AG04449 (cell line): ENCODE data around the gene FAAP100.
"Not testable (repeated sequence)": the region's sequence is repeated elsewhere in the genome, so short reads cannot be mapped to it uniquely, and the experiment has no call there.

Experiments
- CTCF ChIA-PET: fragments of 350-600 bp; formaldehyde crosslinking; extraction: SDS; loops from one replicate; lab custom pipeline; 2021; ENCODE audit warnings: antibody characterized with exemption; lab: Yijun Ruan, JAX
- POLR2A ChIA-PET: fragments of 400-600, 350-600 bp; formaldehyde crosslinking; extraction: SDS; loops from one replicate; lab custom pipeline; 2020; ENCODE audit warnings: antibody characterized with exemption, inconsistent platforms; lab: Yijun Ruan, JAX
- DNase-seq: peaks from one replicate; pipeline ENCODE4 v3.0.0-alpha.2; 2010; ENCODE audit warnings: low read depth, low spot score
- H3K4me3 ChIP-seq: 2 replicates; pipeline ENCODE4 v1.5.1; 2011; ENCODE audit warnings: low read depth, mild to moderate bottlenecking, control low read depth, low read length
- TF ChIP-seq, protein P1 (sequence below): IDR thresholded peaks from one replicate; pipeline ENCODE4 v1.5.1; 2011; ENCODE audit warnings: mild to moderate bottlenecking, moderate library complexity, low read length, control low read depth, inconsistent platforms; ENCODE audit not compliant: insufficient read depth; ENCODE audit errors: missing control alignments

Gene FAAP100

DNA sequence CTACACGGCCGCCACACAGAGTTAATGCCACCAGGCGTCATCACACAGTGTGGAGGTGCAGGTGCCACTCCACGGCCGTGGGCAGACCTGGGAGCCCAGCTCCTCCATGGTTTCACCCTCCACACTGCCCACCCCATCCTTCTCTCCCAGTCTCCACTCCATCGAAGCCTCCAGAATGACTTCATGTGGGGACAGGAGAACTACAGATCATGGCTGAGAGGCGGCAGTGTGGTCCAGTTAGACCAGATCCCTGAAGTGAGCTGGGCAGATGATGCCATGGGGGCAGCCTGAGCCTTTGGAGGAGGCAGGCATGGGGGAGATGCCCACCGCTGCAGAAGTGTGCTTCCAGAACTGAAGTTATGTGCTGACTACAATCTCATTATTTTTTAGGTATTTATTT lies 38.0 kb upstream of the FAAP100 start:
- ChIA-PET CTCF (interaction anchor here (7.0 kb wide), 1 partner anchor 10 kb away, joined by 37 read pairs; no protein-coding TSS in a partner anchor), POLR2A (interaction anchor here (1.2 kb wide), 1 partner anchor 10 kb away, joined by 3 read pairs; no protein-coding TSS in a partner anchor)
- TF ChIP-seq, protein P1, sequence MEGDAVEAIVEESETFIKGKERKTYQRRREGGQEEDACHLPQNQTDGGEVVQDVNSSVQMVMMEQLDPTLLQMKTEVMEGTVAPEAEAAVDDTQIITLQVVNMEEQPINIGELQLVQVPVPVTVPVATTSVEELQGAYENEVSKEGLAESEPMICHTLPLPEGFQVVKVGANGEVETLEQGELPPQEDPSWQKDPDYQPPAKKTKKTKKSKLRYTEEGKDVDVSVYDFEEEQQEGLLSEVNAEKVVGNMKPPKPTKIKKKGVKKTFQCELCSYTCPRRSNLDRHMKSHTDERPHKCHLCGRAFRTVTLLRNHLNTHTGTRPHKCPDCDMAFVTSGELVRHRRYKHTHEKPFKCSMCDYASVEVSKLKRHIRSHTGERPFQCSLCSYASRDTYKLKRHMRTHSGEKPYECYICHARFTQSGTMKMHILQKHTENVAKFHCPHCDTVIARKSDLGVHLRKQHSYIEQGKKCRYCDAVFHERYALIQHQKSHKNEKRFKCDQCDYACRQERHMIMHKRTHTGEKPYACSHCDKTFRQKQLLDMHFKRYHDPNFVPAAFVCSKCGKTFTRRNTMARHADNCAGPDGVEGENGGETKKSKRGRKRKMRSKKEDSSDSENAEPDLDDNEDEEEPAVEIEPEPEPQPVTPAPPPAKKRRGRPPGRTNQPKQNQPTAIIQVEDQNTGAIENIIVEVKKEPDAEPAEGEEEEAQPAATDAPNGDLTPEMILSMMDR, result no peak
- no peak overlapping the region for H3K4me3 ChIP-seq
- DNase-seq, result no peak

DNA sequence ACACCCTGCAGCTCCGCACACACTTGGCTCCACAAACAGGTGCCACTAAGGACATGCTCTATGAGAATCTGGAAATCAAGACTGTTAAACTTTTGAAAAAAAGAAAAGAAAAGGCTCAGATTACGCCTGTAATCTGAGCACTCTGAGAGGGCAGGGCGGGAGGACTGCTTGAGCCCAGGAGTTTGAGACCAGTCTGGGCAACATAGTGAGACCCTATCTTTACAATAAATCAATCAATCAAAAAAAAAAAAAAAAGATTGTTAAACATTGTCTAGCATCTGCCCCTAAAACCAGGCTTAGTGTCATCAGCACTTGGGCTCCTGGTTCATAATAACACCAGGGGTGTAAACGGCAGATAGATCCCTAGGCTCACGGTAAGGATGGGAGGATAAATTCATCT lies 37.5 kb upstream of the FAAP100 start:
- CTCF ChIA-PET, result interaction anchor here (7.0 kb wide), 1 partner anchor 11 kb away, joined by 37 read pairs; no protein-coding TSS in a partner anchor
- no peak for DNase-seq
- TF ChIP-seq, protein P1, result no peak
- H3K4me3 ChIP-seq, result no peak overlapping the region
- POLR2A ChIA-PET, result no interaction called here

DNA sequence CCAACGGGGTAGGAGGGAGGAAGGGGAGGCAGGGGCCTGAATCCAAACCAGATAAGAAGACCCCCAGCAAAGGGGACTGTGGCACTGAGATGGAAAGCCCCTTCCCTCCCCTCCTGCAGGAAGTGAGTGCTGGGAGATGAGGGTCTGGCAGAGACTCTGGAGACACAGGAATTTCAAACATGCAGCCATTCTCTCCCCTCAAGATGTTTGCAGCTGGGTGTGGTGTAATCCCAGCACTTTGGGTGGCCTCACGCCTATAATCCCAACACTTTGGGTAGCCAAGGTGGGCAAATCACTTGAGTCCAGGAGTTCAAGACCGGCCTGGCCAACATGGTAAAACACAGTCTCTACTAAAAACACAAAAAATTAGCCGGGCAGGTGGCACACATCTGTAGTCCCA lies 33.9 kb upstream of the FAAP100 start:
- H3K4me3 ChIP-seq, result no peak overlapping the region
- POLR2A ChIA-PET, result interaction anchor here (0.8 kb wide), 1 partner anchor 20 kb away, joined by 3 read pairs; no protein-coding TSS in a partner anchor
- DNase-seq, result no peak
- CTCF ChIA-PET, result interaction anchor here (0.7 to 7.0 kb wide), 4 partner anchors 9 to 14 kb away, joined by 3 to 37 read pairs (median 4); no protein-coding TSS in a partner anchor
- TF ChIP-seq, protein P1, result no peak

DNA sequence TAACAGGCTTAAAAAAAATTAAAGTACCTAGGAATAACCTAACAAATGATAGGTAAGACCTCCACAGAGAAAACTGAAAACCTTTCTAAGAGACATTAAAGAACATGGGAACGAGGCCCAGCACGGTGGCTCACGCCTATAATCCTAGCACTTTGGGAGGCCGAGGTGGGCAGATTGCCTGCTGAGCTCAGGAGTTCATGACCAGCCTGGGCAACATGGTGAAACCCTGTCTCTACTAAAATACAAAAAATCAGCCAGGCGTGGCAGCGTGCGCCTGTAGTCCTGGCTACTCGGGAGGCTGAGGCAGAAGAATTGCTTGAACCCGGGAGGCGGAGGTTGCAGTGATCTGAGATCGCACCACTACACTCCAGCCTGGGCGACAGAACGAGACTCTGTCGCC lies 32.6 kb upstream of the FAAP100 start:
- CTCF ChIA-PET, result interaction anchor here (9.1 kb wide), 1 partner anchor 17 kb away, joined by 90 read pairs; no protein-coding TSS in a partner anchor
- POLR2A ChIA-PET, result interaction anchor here (0.6 kb wide), 1 partner anchor 23 kb away, joined by 3 read pairs; no protein-coding TSS in a partner anchor
- not testable (repeated sequence) for DNase-seq, H3K4me3 ChIP-seq

DNA sequence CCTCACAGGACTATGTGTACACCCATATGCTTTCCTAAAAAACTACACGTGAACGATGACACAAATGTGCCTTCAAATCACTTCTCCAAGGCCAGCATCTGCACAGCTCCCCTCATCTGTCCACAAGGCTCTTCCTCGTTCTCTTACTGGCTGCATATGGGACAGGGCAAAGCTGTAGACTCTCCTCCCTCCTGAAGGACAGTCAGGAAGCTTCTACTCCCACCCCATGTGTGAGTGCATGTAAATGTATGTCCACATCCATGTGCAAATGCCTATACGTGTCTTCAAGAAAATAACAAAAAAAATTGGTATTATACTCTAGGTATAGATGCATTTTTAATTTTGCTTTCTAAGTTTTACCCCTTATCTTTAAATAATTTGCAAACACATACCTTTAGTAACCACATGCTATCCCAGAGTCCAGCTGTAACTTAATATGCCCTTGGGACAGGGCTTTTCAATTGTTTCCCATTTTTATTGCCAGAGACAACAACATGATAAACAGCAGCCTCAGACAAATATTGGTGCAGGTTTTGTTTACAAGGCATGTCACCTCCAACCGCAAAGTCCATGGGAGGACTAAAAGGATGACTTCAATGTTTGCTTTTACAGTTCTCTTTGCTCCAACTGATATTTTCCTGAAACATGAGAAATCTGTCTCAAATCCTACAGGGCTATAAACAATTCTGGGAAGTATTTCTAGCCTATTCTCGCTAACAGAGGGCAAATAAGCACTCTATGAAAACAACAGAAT lies 31.6 kb upstream of the FAAP100 start:
- TF ChIP-seq, protein P1, result no peak
- CTCF ChIA-PET, result interaction anchor here (2.3 to 9.1 kb wide), 2 partner anchors 17 to 18 kb away, joined by 7 to 90 read pairs; no protein-coding TSS in a partner anchor

DNA sequence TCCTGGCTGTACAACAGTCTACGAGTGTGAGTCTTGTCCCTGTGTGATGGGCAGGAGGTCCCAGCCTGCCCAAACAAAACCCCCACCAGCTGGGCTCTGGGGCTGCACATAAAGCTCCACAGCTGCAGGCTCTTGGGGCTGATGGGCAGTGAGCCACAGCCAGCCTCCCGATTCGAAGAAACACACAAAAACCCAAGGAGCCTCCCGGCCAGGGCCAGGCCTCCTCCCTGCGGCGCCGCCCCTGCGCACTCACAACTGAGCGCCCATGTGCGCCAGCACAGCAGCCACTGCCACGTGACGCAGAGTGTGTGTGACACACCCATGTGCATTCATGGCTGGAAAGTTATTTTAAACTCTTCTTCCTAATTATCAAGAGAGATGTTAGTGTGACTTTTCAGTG lies 30.6 kb upstream of the FAAP100 start:
- CTCF ChIA-PET, result interaction anchor here (1.3 to 9.1 kb wide), 3 partner anchors 12 to 19 kb away, joined by 4 to 90 read pairs (median 7); no protein-coding TSS in a partner anchor
- POLR2A ChIA-PET, result interaction anchor here (0.6 to 1.7 kb wide), 2 partner anchors 15 to 16 kb away, joined by 4 to 14 read pairs; no protein-coding TSS in a partner anchor
- DNase-seq, result no peak
- H3K4me3 ChIP-seq, result no peak overlapping the region
- TF ChIP-seq, protein P1, result no peak

More for the DNA sequence above, 31.6 kb upstream of the FAAP100 start:
- no peak overlapping the region for H3K4me3 ChIP-seq
- no peak for DNase-seq
- POLR2A ChIA-PET, result no interaction called here
